Urothelium cell line (cell line): ENCODE results near the gene RELL1.

Experiments used
- DNase-seq: peaks from one replicate; pipeline ENCODE4 v3.0.0; 2011; ENCODE audit warnings: low spot score, mixed read lengths
- FAIRE-seq: peaks from 2 replicates; lab custom pipeline; 2011; peaks lifted over from hg19 to GRCh38; lab: Jason Lieb, UNC

Gene RELL1

GRCh38 chr4:37641886-37642849, 44.0 kb downstream of the RELL1 start:
- no peak for FAIRE-seq

GRCh38 chr4:37641352-37641751, 44.8 kb downstream of the RELL1 start:
- no peak for FAIRE-seq
- DNase-seq = no peak

More at GRCh38 chr4:37641886-37642849, 44.0 kb downstream of the RELL1 start:
- no peak for DNase-seq

GRCh38 chr4:37639551-37640285, 46.5 kb downstream of the RELL1 start:
- no peak for FAIRE-seq
- no peak for DNase-seq

GRCh38 chr4:37635155-37635554, 51.0 kb downstream of the RELL1 start:
- DNase-seq = no peak
- FAIRE-seq = no peak

- DNase-seq = no peak
- no peak for FAIRE-seq
Observed at GRCh38 chr4:37634180-37634579, 52.0 kb downstream of the RELL1 start.

- FAIRE-seq = no peak
- DNase-seq = no peak
Observed at GRCh38 chr4:37632836-37633235, 53.3 kb downstream of the RELL1 start.

- no peak for DNase-seq
- FAIRE-seq = no peak
Observed at GRCh38 chr4:37631551-37631950, 54.6 kb downstream of the RELL1 start.

- FAIRE-seq (no peak), DNase-seq (no peak)
Observed at GRCh38 chr4:37629713-37630112, 56.5 kb downstream of the RELL1 start.

GRCh38 chr4:37628977-37629609, 57.1 kb downstream of the RELL1 start:
- DNase-seq (peak; percentile 40), FAIRE-seq (no peak)

GRCh38 chr4:37627263-37627662, 58.9 kb downstream of the RELL1 start:
- DNase-seq = no peak
- FAIRE-seq = no peak

- no peak for DNase-seq
- FAIRE-seq = no peak
Observed at GRCh38 chr4:37625499-37625898, 60.7 kb downstream of the RELL1 start.

- no peak for DNase-seq
- no peak for FAIRE-seq
Observed at GRCh38 chr4:37623940-37624339, 62.2 kb downstream of the RELL1 start.

GRCh38 chr4:37623125-37623524, 63.1 kb downstream of the RELL1 start:
- DNase-seq (no peak), FAIRE-seq (no peak)

- FAIRE-seq (no peak), DNase-seq (no peak)
Observed at GRCh38 chr4:37620176-37620575, 66.0 kb downstream of the RELL1 start.

- DNase-seq = no peak
- no peak for FAIRE-seq
Observed at GRCh38 chr4:37615720-37616063, 70.5 kb downstream of the RELL1 start.

- DNase-seq (no peak), FAIRE-seq (no peak)
Observed at GRCh38 chr4:37615059-37615719, 71.0 kb downstream of the RELL1 start.

- FAIRE-seq (peak; percentile 58), DNase-seq (no peak)
Observed at GRCh38 chr4:37612811-37613210, 73.4 kb downstream of the RELL1 start.

GRCh38 chr4:37609626-37610025, 76.5 kb downstream of the RELL1 start:
- no peak for DNase-seq
- no peak for FAIRE-seq

GRCh38 chr4:37607018-37607417, 79.2 kb downstream of the RELL1 start:
- FAIRE-seq = no peak
- no peak for DNase-seq

GRCh38 chr4:37605843-37606565, 80.2 kb downstream of the RELL1 start:
- DNase-seq (no peak), FAIRE-seq (no peak)
